GM12864 (cell line): ENCODE data around the gene NOPCHAP1.
A peak's percentile ranks its signal among the peaks of the same experiment; 100 is the strongest.

Source experiments
- DNase-seq: peaks from one replicate; pipeline ENCODE4 v3.0.0-alpha.2; 2011; ENCODE audit warnings: low read depth
- H3K4me3 ChIP-seq: 2 replicates; pipeline ENCODE4 v1.5.1; 2011; ENCODE audit warnings: mild to moderate bottlenecking, low read depth, low read length, control low read depth
- TF ChIP-seq, protein P1 (sequence below): IDR thresholded peaks from 2 replicates; pipeline ENCODE4 v1.5.1; 2011; ENCODE audit warnings: low read depth, mild to moderate bottlenecking, moderate library complexity, low read length, control low read depth, inconsistent platforms; ENCODE audit errors: missing control alignments

The NOPCHAP1 gene

DNA sequence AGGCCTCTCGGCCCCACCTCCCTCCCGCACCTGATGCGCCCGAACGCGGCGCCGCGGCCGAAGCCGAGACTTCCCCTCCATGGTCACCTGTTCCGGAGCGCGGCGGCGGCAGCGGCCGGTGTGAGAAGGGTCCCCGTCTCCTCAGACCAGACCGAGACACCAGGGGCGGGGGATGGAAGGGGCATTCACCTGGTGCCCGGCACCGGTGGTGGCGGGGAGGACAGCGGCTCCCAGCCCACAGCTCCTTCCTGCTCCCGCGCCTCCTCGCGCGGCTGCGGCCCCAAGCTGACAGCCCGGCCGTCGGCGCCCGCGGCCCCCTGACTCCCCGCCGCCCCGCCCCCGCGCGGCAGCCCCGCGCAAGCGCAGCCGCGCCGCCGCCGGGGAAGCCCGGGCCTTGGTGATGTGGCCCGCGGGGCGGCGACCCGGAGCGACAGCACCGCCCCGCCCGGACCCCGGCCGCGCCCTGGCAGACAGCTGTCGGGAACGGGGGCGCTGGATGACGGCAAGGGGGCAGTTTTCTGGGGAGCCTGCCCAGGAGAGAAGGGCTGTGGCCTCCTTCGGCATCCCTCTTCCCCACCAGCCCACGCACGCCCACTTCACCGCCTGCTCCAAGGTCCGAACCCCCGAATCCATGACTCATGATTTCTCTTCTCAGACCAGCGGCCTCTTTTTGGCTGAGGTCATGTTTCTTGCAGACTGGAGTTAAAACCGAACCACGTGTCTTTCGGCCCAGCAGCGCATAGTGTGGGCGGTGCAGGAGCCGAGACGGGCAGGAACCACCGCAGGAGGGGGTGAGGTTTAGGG lies 27.9 kb upstream of the NOPCHAP1 start, which contains the start of gene SLC41A2:
SLC41A2 (minus strand) TSS at position 290 of the 804 bp plus-strand sequence. CDS start 29,763 bp downstream, outside the sequence.
- peak; percentile 72 for DNase-seq
- TF ChIP-seq, protein P1, sequence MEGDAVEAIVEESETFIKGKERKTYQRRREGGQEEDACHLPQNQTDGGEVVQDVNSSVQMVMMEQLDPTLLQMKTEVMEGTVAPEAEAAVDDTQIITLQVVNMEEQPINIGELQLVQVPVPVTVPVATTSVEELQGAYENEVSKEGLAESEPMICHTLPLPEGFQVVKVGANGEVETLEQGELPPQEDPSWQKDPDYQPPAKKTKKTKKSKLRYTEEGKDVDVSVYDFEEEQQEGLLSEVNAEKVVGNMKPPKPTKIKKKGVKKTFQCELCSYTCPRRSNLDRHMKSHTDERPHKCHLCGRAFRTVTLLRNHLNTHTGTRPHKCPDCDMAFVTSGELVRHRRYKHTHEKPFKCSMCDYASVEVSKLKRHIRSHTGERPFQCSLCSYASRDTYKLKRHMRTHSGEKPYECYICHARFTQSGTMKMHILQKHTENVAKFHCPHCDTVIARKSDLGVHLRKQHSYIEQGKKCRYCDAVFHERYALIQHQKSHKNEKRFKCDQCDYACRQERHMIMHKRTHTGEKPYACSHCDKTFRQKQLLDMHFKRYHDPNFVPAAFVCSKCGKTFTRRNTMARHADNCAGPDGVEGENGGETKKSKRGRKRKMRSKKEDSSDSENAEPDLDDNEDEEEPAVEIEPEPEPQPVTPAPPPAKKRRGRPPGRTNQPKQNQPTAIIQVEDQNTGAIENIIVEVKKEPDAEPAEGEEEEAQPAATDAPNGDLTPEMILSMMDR, result peak; percentile 20

DNA sequence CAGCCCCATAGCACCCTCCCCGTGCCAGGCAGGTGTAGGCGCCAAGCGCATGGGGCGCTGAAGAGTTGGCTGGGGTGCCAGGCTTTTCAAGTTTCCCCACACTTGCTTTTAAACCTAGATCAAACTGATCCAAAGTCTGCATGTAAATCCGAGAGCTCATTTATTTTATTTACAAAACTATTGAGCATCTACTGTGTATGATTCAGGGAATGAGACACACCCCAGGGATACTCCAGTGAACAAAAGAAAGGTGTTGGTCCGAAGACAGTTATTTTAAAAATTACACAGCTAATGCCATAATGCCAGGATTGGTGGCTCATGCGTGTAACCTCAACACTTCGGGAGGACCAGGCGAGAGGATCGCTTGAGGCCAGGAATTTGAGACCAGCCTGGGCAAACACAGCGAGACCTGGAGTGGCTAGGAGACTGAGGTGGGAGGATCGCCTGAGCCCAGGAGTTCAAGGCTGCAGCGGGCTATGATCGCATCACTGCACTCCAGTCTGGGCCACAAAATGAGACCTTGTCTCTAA lies 27.2 kb upstream of the NOPCHAP1 start:
- DNase-seq, result no peak
- H3K4me3 ChIP-seq, result peak overlapping the region; percentile 94
- TF ChIP-seq, protein P1, result peak; percentile 21

More for the DNA sequence above, 27.9 kb upstream of the NOPCHAP1 start, which contains the start of gene SLC41A2:
- peak within 1 kb of the TSS; percentile 94 for H3K4me3 ChIP-seq

DNA sequence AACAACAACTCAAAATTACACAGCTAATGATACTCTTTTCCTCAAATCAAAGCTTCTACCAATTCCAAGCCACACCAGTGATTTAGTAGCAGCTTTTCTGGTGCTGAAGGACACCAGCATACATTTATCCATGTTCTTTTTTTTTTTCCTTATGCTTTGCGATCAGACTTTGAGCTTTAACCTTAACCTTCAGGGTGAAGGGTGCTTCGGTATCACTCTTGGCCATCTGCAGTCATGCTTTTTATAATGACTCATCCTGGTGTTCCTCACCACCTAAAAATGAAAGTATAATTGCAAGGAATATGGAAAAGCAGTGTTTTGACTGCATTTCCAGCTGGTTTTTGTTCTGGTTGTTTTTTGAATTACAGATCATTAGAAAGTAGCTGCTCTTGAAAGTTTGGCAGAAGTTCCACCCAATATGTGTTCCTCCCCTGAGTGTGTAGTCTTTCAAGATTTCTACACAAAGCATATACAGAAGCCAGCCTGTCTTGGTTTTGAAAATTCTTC lies 26.7 kb upstream of the NOPCHAP1 start:
- TF ChIP-seq, protein P1, result no peak
- DNase-seq, result no peak
- no peak overlapping the region; the same call in 1 of the 2 replicates for H3K4me3 ChIP-seq

DNA sequence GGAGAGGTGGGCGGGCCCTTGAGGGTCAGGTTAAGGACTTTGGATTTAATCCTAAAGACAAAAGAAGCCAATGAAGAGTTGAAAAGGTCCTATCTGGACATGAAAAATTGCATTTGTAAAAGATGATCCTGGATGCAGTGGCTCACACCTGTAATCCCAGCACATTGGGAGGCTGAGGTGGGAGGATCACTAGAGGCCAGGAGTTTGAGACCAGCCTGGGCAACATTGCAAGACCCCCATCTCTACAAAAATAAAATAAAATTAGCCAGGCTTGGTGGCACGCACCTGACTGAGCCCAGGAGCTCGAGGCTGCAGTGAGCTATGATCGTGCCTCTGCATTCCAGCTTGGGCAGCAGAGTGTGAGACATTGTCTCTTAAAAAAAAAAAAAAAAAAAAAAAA lies 25.7 kb upstream of the NOPCHAP1 start:
- TF ChIP-seq, protein P1, result no peak
- H3K4me3 ChIP-seq, result no peak overlapping the region
- DNase-seq, result no peak

DNA sequence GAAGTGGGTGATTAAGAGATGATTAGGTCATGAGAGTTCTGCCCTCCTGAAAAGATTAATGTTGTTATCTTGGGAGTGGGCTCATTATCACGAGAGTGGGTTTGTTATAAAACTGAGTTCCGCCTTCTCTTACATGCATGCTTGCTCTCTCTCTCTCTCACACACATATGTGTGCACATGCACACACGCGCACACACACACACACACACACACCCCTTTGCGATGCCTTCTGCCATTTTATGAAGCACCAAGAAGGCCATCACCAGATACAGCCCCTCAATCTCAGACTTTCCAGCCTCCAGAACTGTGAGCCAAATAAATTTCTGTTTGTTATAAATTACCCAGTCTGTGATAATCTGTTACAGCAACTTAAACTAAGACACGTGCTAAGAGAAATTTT lies 22.4 kb upstream of the NOPCHAP1 start:
- TF ChIP-seq, protein P1, result no peak
- H3K4me3 ChIP-seq, result no peak overlapping the region
- no peak for DNase-seq

DNA sequence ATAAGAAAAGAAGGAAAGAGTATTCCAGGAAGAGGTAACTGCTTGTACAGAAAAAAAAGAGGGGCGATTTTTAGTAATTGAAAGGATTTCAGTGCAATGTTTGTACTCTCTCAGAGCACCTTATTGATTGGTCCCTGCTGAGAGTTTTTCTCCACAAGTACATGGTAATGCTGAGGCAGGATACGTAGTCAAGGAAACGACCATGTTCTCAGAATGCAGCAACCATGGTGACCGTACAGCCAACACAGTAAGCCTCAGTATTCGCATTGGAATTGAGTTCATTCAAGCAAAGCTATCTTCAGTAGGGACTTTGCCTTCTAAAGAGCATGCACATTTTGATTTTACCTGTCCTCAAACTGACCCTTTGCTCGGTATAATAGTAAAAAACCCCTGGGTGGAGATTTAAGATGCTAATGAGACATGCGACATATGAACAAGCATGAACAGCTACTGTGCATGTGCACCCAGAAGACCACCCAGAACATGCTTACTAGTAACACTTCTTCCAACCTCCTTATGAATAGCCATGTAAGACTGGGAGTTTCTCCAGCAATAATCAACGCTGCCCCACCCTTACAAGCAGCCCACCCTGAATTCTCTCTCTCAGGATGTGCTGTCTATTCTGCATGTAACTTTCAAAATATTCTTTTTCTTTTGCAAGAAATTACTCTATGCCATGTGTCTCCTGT lies 21.8 kb upstream of the NOPCHAP1 start:
- TF ChIP-seq, protein P1, result no peak
- DNase-seq, result no peak
- no peak overlapping the region for H3K4me3 ChIP-seq
